Gastrocnemius medialis (tissue), 4 donors: ENCODE results near the gene CYTIP.
"Not testable (repeated sequence)": the region's sequence is repeated elsewhere in the genome, so short reads cannot be mapped to it uniquely, and the experiment has no call there.

Experiments
- POLR2A ChIP-seq, 2 donors: fragments of 450-650 bp; IDR thresholded peaks; one replicate each; pipeline ENCODE4 v1.6.1; 2017; ENCODE audit warnings: antibody characterized with exemption in 2 of 2, mild to moderate bottlenecking in 2 of 2, moderate library complexity in 2 of 2
- TF ChIP-seq, protein P1 (sequence below), 5 experiments: fragments of 450-650 bp in 3 of 5; fragments of 200-600 bp in 2 of 5; sonication (generic) in 2 of 5; IDR thresholded peaks in 4 of 5; conservative IDR thresholded peaks in 1 of 5; 1 replicate in 4 of 5; 2 replicates in 1 of 5; pipeline ENCODE4 v1.5.1; 2016 to 2019; ENCODE audit warnings: antibody characterized with exemption in 5 of 5, mild to moderate bottlenecking in 3 of 5, moderate library complexity in 3 of 5

GRCh38 chr2:157402801-157403485, 40.9 kb downstream of the CYTIP start:
- TF ChIP-seq, protein P1, sequence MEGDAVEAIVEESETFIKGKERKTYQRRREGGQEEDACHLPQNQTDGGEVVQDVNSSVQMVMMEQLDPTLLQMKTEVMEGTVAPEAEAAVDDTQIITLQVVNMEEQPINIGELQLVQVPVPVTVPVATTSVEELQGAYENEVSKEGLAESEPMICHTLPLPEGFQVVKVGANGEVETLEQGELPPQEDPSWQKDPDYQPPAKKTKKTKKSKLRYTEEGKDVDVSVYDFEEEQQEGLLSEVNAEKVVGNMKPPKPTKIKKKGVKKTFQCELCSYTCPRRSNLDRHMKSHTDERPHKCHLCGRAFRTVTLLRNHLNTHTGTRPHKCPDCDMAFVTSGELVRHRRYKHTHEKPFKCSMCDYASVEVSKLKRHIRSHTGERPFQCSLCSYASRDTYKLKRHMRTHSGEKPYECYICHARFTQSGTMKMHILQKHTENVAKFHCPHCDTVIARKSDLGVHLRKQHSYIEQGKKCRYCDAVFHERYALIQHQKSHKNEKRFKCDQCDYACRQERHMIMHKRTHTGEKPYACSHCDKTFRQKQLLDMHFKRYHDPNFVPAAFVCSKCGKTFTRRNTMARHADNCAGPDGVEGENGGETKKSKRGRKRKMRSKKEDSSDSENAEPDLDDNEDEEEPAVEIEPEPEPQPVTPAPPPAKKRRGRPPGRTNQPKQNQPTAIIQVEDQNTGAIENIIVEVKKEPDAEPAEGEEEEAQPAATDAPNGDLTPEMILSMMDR (IDR thresholded peaks at IDR 0.05 in 4 of 5, conservative IDR thresholded peaks at IDR 0.05 in 1 of 5) = not testable (repeated sequence)
- TF ChIP-seq POLR2A (IDR thresholded peaks at IDR 0.05) = not testable (repeated sequence)
